ENCODE data around the gene PCBP3.

DNA sequence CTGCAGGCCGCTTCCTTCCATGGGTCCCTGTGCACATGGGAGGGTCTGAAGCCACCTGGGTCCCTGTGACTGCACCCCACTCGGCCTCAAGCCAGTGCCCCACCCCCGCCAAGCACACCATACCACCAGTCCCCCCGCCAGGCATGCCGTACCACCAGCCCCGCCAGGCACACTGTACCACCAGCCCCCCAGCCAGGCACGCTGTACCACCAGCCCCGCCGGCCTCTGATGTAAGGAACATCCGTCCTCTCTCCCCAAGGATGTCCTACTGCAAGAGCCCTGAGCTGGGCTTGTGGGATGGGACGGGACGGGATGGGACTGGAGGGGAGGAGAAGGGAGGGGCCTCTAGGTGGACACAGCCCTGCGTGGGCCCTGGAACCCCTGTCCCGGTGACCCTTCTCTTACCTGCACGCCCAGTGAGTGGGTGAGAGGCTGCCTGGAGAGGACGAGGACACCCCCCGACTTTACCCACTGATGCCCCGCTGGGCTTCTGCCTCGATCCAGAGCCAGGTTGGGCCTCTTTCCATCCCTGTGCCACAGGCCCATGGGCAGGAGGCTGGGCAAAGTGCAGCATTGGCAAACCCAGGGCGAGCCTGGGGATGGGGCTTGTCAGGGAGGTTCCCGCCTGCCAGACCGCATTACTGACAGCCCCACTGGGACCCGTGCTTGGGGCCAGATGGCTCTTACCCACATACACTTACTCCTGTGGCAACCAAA is 297.3 kb downstream of the PCBP3 start:
- TF ChIP-seq, protein P1, sequence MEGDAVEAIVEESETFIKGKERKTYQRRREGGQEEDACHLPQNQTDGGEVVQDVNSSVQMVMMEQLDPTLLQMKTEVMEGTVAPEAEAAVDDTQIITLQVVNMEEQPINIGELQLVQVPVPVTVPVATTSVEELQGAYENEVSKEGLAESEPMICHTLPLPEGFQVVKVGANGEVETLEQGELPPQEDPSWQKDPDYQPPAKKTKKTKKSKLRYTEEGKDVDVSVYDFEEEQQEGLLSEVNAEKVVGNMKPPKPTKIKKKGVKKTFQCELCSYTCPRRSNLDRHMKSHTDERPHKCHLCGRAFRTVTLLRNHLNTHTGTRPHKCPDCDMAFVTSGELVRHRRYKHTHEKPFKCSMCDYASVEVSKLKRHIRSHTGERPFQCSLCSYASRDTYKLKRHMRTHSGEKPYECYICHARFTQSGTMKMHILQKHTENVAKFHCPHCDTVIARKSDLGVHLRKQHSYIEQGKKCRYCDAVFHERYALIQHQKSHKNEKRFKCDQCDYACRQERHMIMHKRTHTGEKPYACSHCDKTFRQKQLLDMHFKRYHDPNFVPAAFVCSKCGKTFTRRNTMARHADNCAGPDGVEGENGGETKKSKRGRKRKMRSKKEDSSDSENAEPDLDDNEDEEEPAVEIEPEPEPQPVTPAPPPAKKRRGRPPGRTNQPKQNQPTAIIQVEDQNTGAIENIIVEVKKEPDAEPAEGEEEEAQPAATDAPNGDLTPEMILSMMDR (IDR thresholded peaks at IDR 0.05; ENCODE audit: control extremely low read depth in 1 of 3, insufficient read depth in 1 of 3, low read depth in 1 of 3, low read length in 3 of 3) = no peak
- TF ChIP-seq EGR1 (IDR thresholded peaks at IDR 0.05; ENCODE audit: borderline replicate concordance, low read depth, low read length) = no peak
